ENCODE results near the gene LCE3B.

The LCE3B gene

DNA sequence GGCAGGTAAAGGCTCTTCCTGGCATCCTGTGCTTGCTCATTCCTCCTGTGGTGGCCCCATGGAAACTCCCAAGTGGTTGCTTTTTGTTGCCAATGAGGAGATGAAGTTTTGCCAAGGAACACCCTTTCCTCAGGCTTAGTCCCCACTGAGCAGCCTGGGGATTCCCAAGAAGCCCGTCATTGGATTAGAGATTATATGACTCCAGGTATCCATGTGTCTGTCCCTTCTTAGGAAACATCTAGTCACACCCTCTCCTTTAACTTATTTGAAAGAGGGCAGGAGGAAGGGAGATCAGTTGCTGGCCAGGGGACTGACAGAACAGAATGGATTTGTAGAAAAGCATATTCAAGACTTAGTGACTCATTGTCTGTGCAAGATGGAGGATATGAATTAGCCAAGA is 13.1 kb downstream of the LCE3B start:
- H3K4me3 ChIP-seq (ENCODE audit: low read depth, low read length), result no peak overlapping the region
- no peak for DNase-seq (ENCODE audit: low read depth)
- TF ChIP-seq, protein P1, sequence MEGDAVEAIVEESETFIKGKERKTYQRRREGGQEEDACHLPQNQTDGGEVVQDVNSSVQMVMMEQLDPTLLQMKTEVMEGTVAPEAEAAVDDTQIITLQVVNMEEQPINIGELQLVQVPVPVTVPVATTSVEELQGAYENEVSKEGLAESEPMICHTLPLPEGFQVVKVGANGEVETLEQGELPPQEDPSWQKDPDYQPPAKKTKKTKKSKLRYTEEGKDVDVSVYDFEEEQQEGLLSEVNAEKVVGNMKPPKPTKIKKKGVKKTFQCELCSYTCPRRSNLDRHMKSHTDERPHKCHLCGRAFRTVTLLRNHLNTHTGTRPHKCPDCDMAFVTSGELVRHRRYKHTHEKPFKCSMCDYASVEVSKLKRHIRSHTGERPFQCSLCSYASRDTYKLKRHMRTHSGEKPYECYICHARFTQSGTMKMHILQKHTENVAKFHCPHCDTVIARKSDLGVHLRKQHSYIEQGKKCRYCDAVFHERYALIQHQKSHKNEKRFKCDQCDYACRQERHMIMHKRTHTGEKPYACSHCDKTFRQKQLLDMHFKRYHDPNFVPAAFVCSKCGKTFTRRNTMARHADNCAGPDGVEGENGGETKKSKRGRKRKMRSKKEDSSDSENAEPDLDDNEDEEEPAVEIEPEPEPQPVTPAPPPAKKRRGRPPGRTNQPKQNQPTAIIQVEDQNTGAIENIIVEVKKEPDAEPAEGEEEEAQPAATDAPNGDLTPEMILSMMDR (IDR thresholded peaks at IDR 0.05; ENCODE audit: control insufficient read depth, extremely low read depth, insufficient read depth), result no peak

DNA sequence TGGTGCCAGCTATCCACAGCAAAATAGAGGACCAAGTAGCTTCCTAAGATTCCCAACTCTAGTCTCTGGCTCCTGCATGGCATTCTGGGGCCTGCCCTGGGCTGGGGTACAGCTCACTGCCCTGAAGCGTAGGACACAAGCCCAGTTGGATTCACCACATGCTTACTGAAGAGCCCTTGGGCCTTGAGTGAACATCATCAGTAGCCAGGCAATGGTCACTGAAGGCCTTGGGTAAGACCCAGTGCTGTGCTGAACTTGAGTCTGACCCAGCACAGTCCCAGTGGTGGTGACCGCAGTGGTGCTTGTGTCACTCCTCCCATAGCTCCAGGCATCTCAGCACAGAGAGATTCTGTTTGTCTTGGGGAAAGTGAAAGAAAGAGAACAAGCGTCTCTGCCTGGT is 17.0 kb downstream of the LCE3B start:
- DNase-seq (ENCODE audit: low read depth), result no peak
- TF ChIP-seq, protein P1 (IDR thresholded peaks at IDR 0.05; ENCODE audit: control insufficient read depth, extremely low read depth, insufficient read depth), result no peak
- no peak overlapping the region for H3K4me3 ChIP-seq (ENCODE audit: low read depth, low read length)

DNA sequence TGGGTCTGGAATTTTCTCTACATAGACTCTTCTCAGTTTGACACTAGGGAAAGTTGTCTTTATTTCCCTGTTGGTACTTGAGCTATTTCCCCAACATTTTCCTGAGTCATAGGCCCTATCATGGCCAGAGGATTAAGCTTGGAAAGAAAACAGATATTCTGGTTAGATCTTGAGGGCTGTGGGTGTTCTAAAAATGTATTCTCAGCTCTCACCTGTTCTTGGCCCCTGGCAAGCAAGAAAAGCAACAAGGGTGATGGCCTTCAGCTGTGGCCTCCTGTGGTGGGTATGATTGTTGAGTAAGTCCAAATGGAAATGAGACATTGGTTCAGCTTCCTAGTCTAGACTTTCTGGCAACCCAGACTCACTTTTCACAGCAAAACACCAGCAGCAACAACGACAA is 26.7 kb downstream of the LCE3B start:
- TF ChIP-seq, protein P1 (IDR thresholded peaks at IDR 0.05; ENCODE audit: control insufficient read depth, extremely low read depth, insufficient read depth), result no peak
- DNase-seq (ENCODE audit: low read depth), result no peak
- no peak overlapping the region for H3K4me3 ChIP-seq (ENCODE audit: low read depth, low read length)

DNA sequence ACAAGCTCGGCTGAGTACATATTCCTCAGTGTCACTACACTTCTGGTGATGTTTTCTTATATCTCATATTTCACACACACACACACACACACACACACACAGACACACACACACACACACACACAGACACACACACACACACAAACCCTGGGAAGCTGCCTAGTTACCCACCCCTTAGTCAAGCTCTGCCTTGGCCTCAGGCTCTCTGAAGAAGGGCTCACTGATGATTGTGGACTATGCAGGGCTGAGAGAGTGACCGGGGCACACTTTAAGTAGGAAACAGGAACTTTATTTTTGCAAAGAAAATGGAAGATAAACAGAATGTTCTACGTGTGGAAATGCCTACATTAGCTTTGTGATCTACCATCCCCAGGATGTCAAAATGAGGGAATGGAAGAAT is 30.3 kb downstream of the LCE3B start:
- DNase-seq (ENCODE audit: low read depth), result no peak

DNA sequence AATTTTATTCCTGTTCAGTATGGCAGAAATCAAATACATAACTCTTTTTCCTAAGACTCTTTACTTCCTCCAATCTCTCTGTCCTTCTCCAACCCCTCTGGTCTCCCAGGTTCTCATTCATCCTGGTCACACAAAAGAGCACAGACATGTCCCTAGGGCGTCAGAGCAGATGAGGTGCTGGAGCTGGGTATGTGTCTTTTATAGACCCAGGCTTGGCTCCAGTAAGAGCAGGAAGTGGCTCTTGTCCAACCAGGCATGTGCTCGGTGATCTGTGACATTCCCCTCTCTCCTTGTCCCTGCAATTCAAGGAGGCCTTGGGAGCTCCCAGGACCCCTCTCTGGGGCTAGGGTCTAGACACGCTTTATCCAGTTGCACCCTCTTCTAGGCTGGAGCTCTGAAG is 31.5 kb downstream of the LCE3B start:
- no peak overlapping the region for H3K4me3 ChIP-seq (ENCODE audit: low read depth, low read length)
- TF ChIP-seq, protein P1 (IDR thresholded peaks at IDR 0.05; ENCODE audit: control insufficient read depth, extremely low read depth, insufficient read depth), result no peak
- DNase-seq (ENCODE audit: low read depth), result peak; percentile 66

More for the DNA sequence above, 30.3 kb downstream of the LCE3B start:
- H3K4me3 ChIP-seq (ENCODE audit: low read depth, low read length), result no peak overlapping the region
- TF ChIP-seq, protein P1 (IDR thresholded peaks at IDR 0.05; ENCODE audit: control insufficient read depth, extremely low read depth, insufficient read depth), result no peak

DNA sequence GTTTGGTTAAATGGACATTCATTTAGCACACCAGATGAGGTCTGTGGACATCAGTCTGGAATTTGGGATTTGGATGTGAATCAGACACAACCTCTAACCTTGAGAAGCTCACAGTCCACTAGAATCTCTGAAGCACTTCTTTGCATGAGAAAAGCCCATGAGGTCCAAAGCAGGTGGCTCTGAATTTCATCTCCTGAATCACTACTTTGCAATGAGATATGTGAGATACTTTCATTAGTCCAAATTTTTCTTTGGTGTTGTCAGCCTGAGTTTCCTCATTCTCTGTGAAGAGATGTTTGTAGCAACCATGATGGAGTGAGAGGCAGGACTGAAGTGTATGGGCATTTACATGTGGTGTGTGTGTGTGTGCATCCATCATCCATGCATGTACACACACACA is 33.0 kb downstream of the LCE3B start:
- TF ChIP-seq, protein P1 (IDR thresholded peaks at IDR 0.05; ENCODE audit: control insufficient read depth, extremely low read depth, insufficient read depth), result no peak
- H3K4me3 ChIP-seq (ENCODE audit: low read depth, low read length), result no peak overlapping the region
- DNase-seq (ENCODE audit: low read depth), result no peak

DNA sequence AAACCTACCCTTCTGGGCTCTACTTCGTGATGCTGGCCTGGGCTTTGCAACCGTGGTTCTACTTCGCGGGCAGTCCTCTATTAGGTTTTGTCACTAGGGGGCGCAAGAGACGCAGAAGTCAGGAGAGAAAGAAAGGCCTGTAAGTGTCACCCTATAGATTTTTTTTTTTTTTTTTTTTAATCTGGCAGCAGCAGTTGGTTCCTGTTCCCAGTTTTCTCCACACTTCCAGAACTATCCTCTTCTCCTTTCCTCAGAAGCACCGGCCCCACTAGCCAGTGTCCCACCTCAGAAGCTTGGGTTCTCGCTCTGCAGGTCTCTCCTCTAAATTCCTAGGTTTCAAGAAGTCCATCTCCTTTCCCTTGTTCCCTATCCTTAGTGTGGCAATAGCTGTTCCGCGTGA is 40.5 kb downstream of the LCE3B start:
- TF ChIP-seq, protein P1 (IDR thresholded peaks at IDR 0.05; ENCODE audit: control insufficient read depth, extremely low read depth, insufficient read depth), result peak; percentile 78
- peak; percentile 23 for DNase-seq (ENCODE audit: low read depth)

More for the DNA sequence above, 40.5 kb downstream of the LCE3B start:
- no peak overlapping the region for H3K4me3 ChIP-seq (ENCODE audit: low read depth, low read length)

All from LNCaP clone FGC (cell line).